ENCODE data around the gene TMEM121B.

- TF ChIP-seq CTCF (IDR thresholded peaks at IDR 0.05) (no peak), POLR2A (IDR thresholded peaks at IDR 0.05) (no peak)
Measured at GRCh38 chr22:17106161-17106784, 14.9 kb downstream of the TMEM121B start.

Measured in uterus (tissue), 2 donors.